ENCODE results near the gene FAM167B.

The FAM167B gene

GRCh38 chr1:32223683-32224082, 23.3 kb upstream of the FAM167B start:
- DNase-seq (ENCODE audit: low read depth) = no peak

DNA sequence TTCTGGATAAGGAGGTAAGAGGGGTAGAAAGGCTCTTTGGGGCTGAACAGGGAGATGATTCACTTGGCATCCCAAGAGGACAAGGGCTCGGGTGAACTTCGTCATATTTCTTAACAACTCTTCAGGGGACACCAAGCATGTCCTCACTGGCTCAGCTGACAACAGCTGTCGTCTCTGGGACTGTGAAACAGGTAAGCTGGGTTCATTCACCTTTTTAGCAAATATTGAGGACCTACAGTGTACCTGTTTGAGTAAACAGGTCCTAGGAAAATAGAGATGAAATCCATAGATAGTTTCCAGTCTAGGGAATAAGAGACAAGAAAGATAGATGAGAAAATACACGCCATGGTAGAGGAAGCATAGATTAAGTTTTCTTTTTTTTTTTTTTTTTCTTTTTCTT, 22.7 kb upstream of the FAM167B start:
- no peak for DNase-seq (ENCODE audit: low read depth)

- no peak for DNase-seq (ENCODE audit: low read depth)
Measured at GRCh38 chr1:32228771-32229170, 18.3 kb upstream of the FAM167B start.

DNA sequence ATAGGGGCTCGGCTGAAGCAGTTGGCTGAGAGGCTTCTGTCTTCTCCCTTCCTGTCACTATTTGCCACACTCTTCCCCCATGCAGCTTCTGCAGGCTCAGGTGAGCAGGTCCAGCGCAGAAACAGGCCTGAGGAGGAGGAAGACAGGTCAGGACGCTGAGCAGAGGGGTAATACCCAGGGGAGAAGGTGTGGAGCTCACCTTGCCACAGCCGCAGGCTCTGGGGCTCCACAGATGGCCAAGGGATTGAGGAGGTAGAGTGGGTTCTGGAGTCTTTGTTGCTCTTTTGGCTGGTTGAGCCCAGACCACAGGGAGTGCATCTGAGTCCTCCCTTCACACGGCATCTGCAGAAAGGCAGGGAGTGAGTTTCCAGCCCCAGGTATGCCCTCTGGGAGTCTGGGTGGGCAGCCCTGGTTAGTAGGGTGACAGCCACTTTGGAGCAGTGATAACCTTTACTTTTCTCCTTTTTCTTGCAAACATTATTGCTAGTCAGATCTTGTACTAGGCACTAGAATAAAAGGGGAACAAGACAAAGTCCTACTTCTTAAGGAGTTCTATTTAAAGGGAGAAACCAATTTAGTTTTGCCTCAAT, 15.1 kb upstream of the FAM167B start:
- no peak for DNase-seq (ENCODE audit: low read depth)

- no peak for DNase-seq (ENCODE audit: low read depth)
Measured at GRCh38 chr1:32232558-32233304, 14.3 kb upstream of the FAM167B start.

DNA sequence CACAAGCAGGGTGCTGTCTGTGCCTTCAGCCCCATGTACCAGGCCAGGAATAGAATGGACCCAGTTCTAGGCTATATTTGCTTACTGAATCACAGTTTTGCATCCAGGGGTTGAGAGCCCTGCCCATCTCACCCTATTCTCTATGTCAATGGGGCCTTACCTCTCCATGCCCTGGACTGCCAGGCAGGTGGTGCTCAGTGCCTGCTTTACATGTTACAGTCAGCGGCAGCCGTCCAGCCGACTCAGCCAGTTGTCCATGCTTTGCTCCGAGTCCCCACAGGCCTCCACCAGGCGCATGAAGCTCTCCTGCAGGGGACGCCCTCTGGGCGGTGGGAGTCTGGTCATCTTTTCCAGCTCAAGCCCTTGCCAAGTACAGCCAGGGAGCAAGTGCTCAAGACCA, 12.2 kb upstream of the FAM167B start:
- no peak for DNase-seq (ENCODE audit: low read depth)

DNA sequence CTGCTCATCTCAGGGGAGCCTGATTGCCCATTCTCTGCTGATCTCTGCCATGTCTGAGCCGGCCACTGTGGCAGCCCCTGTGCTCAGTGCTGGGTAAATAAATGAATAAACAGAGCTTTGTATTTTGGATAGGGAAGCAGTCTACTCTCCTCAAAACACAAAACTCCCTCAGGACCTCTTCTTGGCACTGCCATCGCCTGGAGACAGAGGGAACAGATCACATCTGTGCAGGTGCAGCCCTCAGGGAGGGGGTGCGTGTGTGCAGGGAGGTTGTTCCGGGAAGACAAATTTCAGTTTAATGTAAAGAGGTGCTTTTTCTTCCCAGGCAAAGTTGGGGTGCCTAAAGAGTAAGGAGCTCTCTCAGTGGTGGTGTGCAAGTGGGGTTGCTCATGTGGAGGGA, 7.7 kb upstream of the FAM167B start:
- no peak for DNase-seq (ENCODE audit: low read depth)

- no peak for DNase-seq (ENCODE audit: low read depth)
Measured at GRCh38 chr1:32239790-32240139, 7.3 kb upstream of the FAM167B start.

DNA sequence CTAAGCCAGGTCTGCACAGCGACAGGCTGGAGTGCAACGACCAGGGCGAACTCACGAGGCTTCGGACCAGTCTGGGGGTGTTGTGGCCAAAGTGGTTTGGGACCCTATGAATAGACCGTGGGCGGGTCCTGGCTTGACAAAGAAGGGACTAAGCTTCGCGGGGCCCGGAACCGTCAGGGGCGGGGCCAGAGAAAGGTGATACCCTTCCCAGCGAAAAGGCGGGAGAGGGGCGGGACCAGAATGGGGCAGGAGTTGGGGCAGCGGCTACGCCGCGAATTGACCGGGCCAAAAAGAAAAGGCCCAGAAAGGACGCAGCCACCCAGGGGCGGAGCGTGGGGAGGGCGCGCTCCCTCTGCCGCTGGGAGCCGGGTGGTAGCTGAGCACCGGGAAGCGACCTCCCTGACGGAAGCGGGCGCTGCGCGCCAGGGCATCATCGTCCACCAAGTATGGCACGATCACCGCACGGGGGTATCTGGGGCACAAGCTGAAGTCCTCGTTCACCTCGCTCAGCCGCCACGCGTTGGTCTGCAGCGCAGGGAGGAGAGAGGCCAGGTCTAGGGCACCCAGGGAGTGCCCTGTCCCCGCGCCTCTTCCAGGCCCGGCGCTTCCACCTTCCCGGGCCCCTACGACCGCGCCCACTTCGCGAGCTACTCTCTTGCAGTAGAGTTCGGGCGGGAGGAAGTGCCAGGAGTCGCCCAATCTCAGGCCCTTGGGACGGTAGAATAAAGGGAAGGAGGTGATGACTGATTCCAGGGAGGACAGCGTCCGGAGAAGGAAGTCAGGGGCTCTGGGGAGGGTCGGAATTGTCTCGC, 6.7 kb upstream of the FAM167B start:
- no peak for DNase-seq (ENCODE audit: low read depth)

GRCh38 chr1:32241001-32241763, 5.8 kb upstream of the FAM167B start:
- DNase-seq (ENCODE audit: low read depth) = no peak

DNA sequence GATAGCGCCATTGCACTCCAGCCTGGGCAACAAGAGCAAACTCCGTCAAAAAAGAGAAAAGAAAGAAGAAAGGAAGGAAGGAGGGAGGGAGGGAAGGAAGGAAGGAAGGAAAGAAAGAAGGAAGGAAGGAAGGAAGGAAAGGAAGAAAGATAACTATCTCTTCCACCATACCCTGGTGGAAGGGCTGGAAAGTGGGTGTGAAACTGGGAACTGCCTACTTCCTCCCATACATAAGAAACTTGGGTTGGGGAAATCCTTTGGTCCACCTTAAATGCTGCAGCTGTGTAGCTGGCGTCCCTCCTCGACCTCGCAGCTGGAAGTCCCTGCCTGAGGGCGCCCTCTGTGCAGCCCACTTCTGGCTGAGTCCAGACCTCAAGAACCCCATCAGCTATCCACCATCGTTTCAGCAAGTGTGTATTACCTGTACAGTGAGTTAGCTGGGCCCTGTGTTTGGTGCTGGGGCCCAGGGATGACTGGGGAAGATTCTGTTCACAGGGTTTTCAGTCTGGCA, 4.6 kb upstream of the FAM167B start:
- no peak for DNase-seq (ENCODE audit: low read depth)

- no peak for DNase-seq (ENCODE audit: low read depth)
Measured at GRCh38 chr1:32247452-32247851, 430 bp downstream of the FAM167B start.

DNA sequence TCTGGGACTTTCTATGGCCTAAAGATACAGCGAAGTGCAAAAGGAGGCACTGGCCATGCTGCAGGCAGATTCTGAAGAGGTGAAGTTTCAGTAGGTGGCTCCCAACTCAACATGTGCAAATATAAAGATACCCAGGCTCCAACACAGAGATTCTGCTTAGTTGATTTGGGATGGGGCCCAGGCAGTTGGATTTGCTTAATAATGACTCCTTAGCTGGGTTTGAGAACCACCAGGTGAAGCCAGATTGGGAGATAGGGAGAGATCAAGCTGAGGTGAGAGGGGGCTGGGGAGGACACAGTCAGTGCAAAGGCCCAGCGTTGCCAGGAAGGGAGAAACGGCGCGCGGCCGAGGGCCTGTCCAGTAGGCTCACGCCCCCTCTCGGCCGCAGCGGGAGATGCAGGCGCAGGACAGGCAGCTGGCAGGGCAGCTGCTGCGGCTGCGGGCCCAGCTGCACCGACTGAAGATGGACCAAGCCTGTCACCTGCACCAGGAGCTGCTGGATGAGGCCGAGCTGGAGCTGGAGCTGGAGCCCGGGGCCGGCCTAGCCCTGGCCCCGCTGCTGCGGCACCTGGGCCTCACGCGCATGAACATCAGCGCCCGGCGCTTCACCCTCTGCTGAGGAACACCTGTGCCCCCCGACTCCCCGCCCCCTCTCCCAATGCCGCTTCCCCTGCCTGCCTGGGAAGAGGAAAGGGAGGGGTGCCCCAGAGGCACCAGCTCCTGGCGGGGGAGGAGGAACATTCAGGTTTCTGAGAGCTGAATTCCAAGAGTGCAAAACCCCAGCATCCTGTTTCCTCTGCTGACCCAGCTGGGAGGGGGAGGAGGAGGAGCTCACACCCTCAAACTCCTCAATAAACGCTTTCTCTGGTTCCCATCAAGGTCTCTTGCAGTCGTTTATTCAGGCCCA, 1.2 kb downstream of the FAM167B start:
- DNase-seq (ENCODE audit: low read depth) = peak; percentile 44

DNA sequence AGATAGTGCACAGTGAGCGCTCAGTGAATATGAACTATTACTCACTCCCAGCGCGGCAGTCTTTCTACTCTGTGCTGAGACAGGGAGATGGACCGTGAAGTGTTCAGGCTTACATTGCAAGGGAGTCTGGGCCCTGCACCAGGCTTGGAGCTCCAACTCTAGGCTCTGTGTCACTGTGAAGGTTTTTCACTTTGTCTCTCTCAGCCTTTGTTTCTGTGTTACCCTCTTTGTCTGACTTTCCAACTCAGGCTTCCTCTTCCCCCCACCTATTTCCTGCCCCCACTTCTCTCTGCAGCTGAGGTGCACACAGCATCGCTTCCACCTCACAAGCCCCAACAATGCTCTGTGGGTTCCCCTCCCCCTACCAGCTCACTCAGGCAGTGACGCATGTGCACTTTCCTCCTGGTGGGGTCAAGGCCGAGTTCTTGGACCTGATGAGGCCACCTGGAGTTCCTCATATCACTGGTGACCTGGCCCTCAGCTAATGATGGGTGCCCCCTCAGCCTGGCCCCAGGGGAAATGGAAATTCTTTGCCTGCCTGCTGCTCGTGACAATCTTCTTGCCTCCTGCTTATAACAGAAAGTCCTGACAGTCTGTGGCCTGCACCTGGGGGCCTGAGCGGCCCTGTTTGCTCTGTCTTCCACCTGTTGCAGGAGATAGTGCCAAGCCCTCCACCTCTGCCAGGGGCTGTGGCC, 3.0 kb downstream of the FAM167B start:
- DNase-seq (ENCODE audit: low read depth) = no peak

DNA sequence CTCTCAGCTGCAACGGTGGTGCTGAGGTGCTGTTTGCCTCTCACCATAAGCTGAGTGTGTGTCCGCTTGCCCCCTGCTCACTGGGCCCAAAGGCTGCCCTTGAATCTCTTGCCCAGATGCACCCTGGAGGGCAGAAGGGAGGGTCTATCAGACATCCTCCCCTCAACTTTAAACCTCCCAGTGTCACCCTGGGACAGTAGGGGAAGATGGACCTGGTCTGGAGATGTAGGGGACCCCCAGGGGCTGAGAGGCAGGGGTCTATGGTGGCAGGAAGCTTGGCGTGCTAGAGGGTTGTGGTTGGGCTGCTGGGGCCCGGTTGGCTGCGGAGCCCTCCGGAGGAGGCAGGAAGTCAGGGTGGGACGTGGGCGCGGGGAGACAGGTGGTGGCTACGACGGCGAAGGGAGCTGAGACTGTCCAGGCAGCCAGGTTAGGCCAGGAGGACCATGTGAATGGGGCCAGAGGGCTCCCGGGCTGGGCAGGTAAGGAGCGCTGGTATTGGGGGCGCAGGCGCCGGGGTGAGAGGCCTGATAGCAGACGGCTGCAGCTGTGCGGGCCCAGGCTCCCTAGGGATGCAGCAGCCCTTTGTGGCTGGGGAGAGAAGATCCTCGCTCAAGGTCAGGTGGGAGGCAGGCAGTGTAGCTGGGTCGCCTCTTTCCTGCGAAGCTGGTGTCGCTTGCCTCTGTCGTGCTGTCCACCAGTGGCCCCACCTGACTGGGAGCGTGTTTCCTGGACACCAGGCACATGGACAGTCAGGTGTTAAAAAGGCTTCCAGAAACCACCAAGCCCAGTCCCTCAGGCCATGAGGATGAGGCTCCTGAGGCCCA, 4.1 kb downstream of the FAM167B start, which contains the start of gene LCK:
LCK (plus strand) TSS at position 373 of the 824 bp plus-strand sequence. CDS start 23,065 bp downstream, outside the sequence.
- DNase-seq (ENCODE audit: low read depth) = no peak

GRCh38 chr1:32255072-32256071, 8.3 kb downstream of the FAM167B start:
- DNase-seq (ENCODE audit: low read depth) = no peak

DNA sequence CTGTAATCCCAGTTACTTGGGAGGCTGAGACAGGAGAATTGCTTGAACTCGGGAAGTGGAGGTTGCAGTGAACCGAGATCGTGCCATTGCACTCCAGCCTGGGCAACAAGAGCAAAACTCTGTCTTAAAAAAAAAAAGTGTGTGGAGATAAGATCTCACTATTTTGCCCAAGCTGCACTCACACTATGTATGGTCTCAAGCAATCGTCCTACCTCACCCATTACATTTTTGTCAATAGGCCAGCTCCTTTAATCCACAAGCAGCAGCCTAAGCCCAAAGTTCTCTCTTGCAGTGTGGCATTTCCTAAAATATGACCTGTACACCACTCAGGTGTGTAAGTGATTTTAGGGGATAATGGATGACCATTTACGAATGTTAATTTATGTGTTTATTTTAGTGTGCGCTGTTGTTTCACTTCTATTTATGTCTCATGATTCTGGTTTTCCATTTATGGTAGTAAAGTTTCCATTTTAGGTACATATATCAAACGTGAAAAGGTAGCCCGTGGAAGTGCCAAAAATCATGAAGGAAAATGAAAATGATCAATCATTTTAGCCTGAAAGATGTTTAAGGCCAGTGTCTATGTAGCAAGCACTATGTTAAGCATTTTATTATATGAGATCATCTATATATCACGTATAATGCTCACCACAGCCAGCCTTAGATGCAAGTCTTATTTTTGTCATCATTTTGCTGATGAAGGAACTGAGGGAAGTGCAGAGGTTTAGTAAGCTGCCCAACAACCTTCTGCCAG, 9.6 kb downstream of the FAM167B start:
- DNase-seq (ENCODE audit: low read depth) = no peak

DNA sequence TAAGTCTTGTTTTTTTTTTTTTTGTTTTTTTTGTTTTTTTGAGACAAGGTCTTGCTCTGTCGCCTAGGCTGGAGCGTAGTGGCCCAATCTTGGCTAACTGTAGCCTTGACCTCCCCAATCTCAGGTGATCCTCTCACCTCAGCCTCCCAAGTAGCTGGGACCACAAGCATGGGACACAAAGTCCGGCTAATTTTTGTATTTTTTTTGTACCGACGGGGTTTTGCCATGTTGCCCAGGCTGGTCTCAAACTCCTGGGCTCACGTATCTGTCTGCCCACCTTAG, 10.1 kb downstream of the FAM167B start:
- DNase-seq (ENCODE audit: low read depth) = no peak
